Neuronal stem cell (in vitro differentiated cells): ENCODE results near the gene NIN.

ENCODE experiments used
- DNase-seq: peaks from one replicate; pipeline ENCODE4 v3.0.0-alpha.2; 2013; ENCODE audit warnings: low spot score
- H2AFZ ChIP-seq: one replicate; pipeline ENCODE4 v1.6.1; 2013; ENCODE audit warnings: mild to moderate bottlenecking, low read length, inconsistent platforms
- H2AK5ac ChIP-seq: 2 replicates; pipeline ENCODE4 v1.6.1; 2013; ENCODE audit warnings: low read depth, mild to moderate bottlenecking, inconsistent platforms, low read length, moderate library complexity, mixed read lengths
- H2BK120ac ChIP-seq: 2 replicates; pipeline ENCODE4 v1.6.1; 2013; ENCODE audit warnings: low read depth, mild to moderate bottlenecking, inconsistent platforms, low read length, moderate library complexity, mixed read lengths
- H2BK12ac ChIP-seq: one replicate; pipeline ENCODE4 v1.6.1; 2013; ENCODE audit warnings: low read length, inconsistent platforms
- H2BK15ac ChIP-seq: 2 replicates; pipeline ENCODE4 v1.6.1; 2013; ENCODE audit warnings: mild to moderate bottlenecking, low read length, inconsistent platforms, mixed read lengths
- H2BK5ac ChIP-seq: one replicate; pipeline ENCODE4 v1.6.1; 2013; ENCODE audit warnings: inconsistent platforms, mild to moderate bottlenecking, low read length, moderate library complexity
- H3K14ac ChIP-seq: one replicate; pipeline ENCODE4 v1.6.1; 2013; ENCODE audit warnings: low read length, inconsistent platforms
- H3K18ac ChIP-seq: 2 replicates; pipeline ENCODE4 v1.6.1; 2013; ENCODE audit warnings: low read length, inconsistent platforms
- H3K23ac ChIP-seq: 2 replicates; pipeline ENCODE4 v1.6.1; 2013; ENCODE audit warnings: low read depth, mild to moderate bottlenecking, mixed read lengths, low read length, inconsistent platforms; ENCODE audit not compliant: poor library complexity
- H3K27ac ChIP-seq: replicated peaks from 3 replicates; pipeline ENCODE4 v1.5.1; 2013; ENCODE audit warnings: low read length, inconsistent platforms
- H3K27me3 ChIP-seq, 3 experiments: 2 replicates each; pipeline ENCODE4 v1.6.1; 2013; ENCODE audit warnings: low read length in 3 of 3, mild to moderate bottlenecking in 2 of 3, inconsistent platforms in 1 of 3, low read depth in 1 of 3, mixed read lengths in 1 of 3, moderate library complexity in 1 of 3; ENCODE audit not compliant: control insufficient read depth in 3 of 3, insufficient read depth in 3 of 3
- H3K36me3 ChIP-seq, 2 donors: replicated peaks in 1 of 2; 2 replicates each; pipeline ENCODE4 v1.6.1; 2013; ENCODE audit warnings: low read length in 2 of 2; ENCODE audit not compliant: control insufficient read depth in 2 of 2, insufficient read depth in 2 of 2
- H3K4ac ChIP-seq: 2 replicates; pipeline ENCODE4 v1.6.1; 2013; ENCODE audit warnings: inconsistent platforms, mild to moderate bottlenecking, low read length, moderate library complexity
- H3K4me1 ChIP-seq, 2 donors: 1 replicate in 1 of 2; 2 replicates in 1 of 2; pipeline ENCODE4 v1.6.1; 2013; ENCODE audit warnings: low read length in 2 of 2, low read depth in 1 of 2; ENCODE audit not compliant: control insufficient read depth in 2 of 2, insufficient read depth in 1 of 2
- H3K4me2 ChIP-seq: one replicate; pipeline ENCODE4 v1.6.1; 2013; ENCODE audit warnings: mild to moderate bottlenecking, low read length, inconsistent platforms; ENCODE audit not compliant: insufficient read depth, poor library complexity, severe bottlenecking
- H3K4me3 ChIP-seq, 2 donors: 2 replicates each; pipeline ENCODE4 v1.5.1; 2013; ENCODE audit warnings: low read length in 2 of 2, mild to moderate bottlenecking in 2 of 2, inconsistent platforms in 1 of 2, moderate library complexity in 1 of 2
- H3K79me1 ChIP-seq: one replicate; pipeline ENCODE4 v1.6.1; 2013; ENCODE audit warnings: low read depth, mild to moderate bottlenecking, inconsistent platforms, low read length, moderate library complexity
- H3K9ac ChIP-seq: one replicate; pipeline ENCODE4 v1.6.1; 2013; ENCODE audit warnings: mild to moderate bottlenecking, low read depth, low read length, inconsistent platforms; ENCODE audit not compliant: poor library complexity
- H3K9me3 ChIP-seq, 2 donors: replicated peaks in 1 of 2; 2 replicates each; pipeline versions ENCODE3 to v1.6.1; 2013; ENCODE audit warnings: low read length in 2 of 2, mild to moderate bottlenecking in 2 of 2, inconsistent platforms in 1 of 2, low read depth in 1 of 2, mixed read lengths in 1 of 2, moderate library complexity in 1 of 2; ENCODE audit not compliant: control insufficient read depth in 2 of 2, insufficient read depth in 1 of 2
- H4K8ac ChIP-seq: one replicate; pipeline ENCODE4 v1.6.1; 2013; ENCODE audit warnings: low read depth, mild to moderate bottlenecking, inconsistent platforms, low read length, moderate library complexity
- H4K91ac ChIP-seq: one replicate; pipeline ENCODE4 v1.6.1; 2013; ENCODE audit warnings: low read length, low read depth, mild to moderate bottlenecking, inconsistent platforms; ENCODE audit not compliant: poor library complexity
- WGBS, 2 donors: extraction: QIAGEN DNeasy Blood & Tissue Kit; methylation state at CpG; one replicate each; pipeline ENCODE4 v1.1.7; 2013; ENCODE audit warnings: missing lambda C conversion rate in 2 of 2, mixed read lengths in 1 of 2; ENCODE audit not compliant: insufficient read length in 2 of 2, insufficient replicate concordance in 1 of 2; ENCODE audit errors: extremely low coverage in 2 of 2; 5-methylcytosine and 5-hydroxymethylcytosine counted together

The NIN gene

DNA sequence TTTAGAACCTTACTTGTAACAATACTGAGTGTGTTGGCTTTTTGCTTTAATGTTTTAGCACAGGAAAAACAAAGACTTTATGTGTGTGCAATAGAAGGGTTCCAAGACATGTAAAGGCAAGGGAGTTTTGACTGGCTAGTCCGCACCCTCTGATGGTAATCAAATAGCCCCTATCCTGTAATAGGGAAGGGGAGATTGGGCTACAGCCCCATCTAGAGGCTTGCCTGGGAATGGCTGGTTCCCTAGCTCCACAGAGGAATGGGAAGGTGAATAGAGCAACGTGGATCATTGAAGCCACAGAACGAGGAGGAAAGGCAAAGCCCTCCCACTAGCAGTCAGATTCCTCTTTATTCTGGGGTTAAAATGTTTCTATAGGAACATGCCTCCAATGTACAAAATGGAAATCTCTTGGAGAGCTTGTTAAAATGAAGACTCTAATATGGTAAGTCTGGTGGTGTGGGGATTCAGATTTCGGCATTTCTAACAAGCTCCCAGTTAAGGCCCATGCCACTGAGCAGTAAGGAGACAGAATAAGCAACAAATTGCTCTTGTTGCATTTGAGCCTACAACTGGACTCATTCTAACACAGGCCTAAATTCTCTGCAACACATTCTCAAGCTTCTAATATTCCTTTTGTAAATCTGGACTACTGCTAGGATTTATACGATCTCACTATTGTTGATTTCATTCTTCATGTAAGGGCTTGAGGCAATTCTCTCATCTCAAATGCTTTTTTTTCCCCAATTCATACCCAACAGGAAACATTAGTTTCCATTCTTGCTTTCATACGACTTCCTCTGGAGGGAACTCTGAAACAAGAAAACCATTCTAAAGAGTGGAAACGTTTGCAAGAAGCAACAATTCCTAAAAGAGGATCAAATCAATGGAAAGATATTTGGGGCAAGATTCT, 57.1 kb downstream of the NIN start:
- H2BK5ac ChIP-seq = no peak overlapping the region
- H2BK12ac ChIP-seq = no peak overlapping the region
- H4K91ac ChIP-seq = no peak overlapping the region
- peaks cover 30 to 88% of the 10 kb centered on the region in 2 donors for H3K36me3 ChIP-seq
- no peak overlapping the region for H3K4me2 ChIP-seq
- no peak overlapping the region for H3K4me3 ChIP-seq
- H3K27ac ChIP-seq = no peak overlapping the region
- no peak overlapping the region for H2AK5ac ChIP-seq
- no peak overlapping the region for H3K18ac ChIP-seq
- H2BK15ac ChIP-seq = no peak overlapping the region
- no peak overlapping the region for H2AFZ ChIP-seq
- no peak overlapping the region for H3K9ac ChIP-seq
- H3K9me3 ChIP-seq = no peaks in the 10 kb centered on the region
- H3K14ac ChIP-seq = no peak overlapping the region
- DNase-seq = peak; percentile 55
- H4K8ac ChIP-seq = no peak overlapping the region
- no peak overlapping the region for H3K23ac ChIP-seq
- no peaks in the 10 kb centered on the region for H3K79me1 ChIP-seq
- WGBS, 2 donors = no CpG with 5 or more reads among the region's 7 CpGs
- no peaks in the 10 kb centered on the region for H3K27me3 ChIP-seq
- H3K4ac ChIP-seq = no peak overlapping the region
- H2BK120ac ChIP-seq = no peak overlapping the region
- H3K4me1 ChIP-seq = no peaks in the 10 kb centered on the region

DNA sequence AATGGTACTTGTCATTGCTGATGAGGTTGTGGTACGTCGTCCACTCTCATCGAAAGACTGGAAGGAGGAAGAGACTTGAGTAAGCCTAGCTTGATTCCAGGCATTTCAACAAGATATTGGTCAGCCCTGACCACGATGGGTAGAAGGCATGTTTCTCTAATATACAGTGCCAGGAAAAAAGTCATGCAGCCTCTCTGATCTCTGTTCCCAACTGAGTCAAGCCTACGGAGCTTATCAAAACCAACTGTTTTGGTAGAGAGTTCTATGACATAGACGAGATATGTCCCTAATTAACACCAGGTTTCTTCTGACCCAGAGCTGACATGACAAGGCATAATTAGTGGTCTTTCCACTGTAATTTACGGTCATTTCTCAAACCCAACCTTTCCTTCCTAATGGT, 58.5 kb downstream of the NIN start:
- no peak overlapping the region for H2BK12ac ChIP-seq
- no peak overlapping the region for H3K4ac ChIP-seq
- no peak overlapping the region for H3K18ac ChIP-seq
- no peak overlapping the region for H3K4me2 ChIP-seq
- no peak for DNase-seq
- H2BK15ac ChIP-seq = no peak overlapping the region
- no peaks in the 10 kb centered on the region for H3K4me1 ChIP-seq
- no peak overlapping the region for H2AFZ ChIP-seq
- H2AK5ac ChIP-seq = no peak overlapping the region
- peaks cover 33 to 97% of the 10 kb centered on the region in 2 donors for H3K36me3 ChIP-seq
- H3K9ac ChIP-seq = no peak overlapping the region
- H3K14ac ChIP-seq = no peak overlapping the region
- no CpG with 5 or more reads among the region's 7 CpGs for WGBS, 2 donors
- H4K91ac ChIP-seq = no peak overlapping the region
- no peak overlapping the region for H3K27ac ChIP-seq
- H3K27me3 ChIP-seq = no peaks in the 10 kb centered on the region
- no peak overlapping the region for H2BK5ac ChIP-seq
- H4K8ac ChIP-seq = no peak overlapping the region
- no peak overlapping the region for H2BK120ac ChIP-seq
- no peak overlapping the region for H3K4me3 ChIP-seq
- H3K23ac ChIP-seq = no peak overlapping the region
- no peaks in the 10 kb centered on the region for H3K9me3 ChIP-seq
- H3K79me1 ChIP-seq = no peaks in the 10 kb centered on the region

DNA sequence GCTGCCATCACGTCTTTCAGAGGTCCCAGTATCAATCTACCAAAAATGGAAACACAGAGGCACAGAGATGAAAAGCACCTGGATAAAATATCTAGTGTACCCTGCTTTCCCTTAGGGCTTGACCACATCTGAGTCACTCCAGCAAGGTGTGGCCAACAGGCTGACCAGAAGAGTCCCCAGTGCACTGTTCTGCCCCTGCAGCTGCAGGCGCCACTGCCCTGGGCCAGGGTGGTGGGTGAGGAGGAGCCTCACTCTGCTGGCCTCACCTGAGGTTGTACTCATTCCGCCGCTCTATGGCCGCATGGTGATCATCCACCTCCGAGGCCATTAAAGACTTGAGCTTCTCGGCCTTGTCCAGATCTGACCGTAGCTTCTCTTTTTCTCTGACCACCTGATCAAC, 60.4 kb downstream of the NIN start:
- no peak for DNase-seq
- Histone ChIP-seq H4K8ac (no peak overlapping the region), H3K79me1 (no peaks in the 10 kb centered on the region), H2BK15ac (no peak overlapping the region), H3K14ac (no peak overlapping the region), H4K91ac (no peak overlapping the region), H3K4me3 (no peak overlapping the region), H3K18ac (no peak overlapping the region), H3K4ac (no peak overlapping the region), H2BK5ac (no peak overlapping the region), H3K27ac (no peak overlapping the region), H3K4me1 (peaks cover 0 to 2% of the 10 kb centered on the region in 2 donors), H2BK12ac (no peak overlapping the region), H3K4me2 (no peak overlapping the region), H2AK5ac (no peak overlapping the region), H2AFZ (no peak overlapping the region), H3K23ac (no peak overlapping the region), H3K36me3 (peaks cover 32 to 97% of the 10 kb centered on the region in 2 donors), H3K27me3 (no peaks in the 10 kb centered on the region), H3K9me3 (no peaks in the 10 kb centered on the region), H3K9ac (no peak overlapping the region), H2BK120ac (no peak overlapping the region)
- WGBS, 2 donors = no CpG with 5 or more reads among the region's 8 CpGs

DNA sequence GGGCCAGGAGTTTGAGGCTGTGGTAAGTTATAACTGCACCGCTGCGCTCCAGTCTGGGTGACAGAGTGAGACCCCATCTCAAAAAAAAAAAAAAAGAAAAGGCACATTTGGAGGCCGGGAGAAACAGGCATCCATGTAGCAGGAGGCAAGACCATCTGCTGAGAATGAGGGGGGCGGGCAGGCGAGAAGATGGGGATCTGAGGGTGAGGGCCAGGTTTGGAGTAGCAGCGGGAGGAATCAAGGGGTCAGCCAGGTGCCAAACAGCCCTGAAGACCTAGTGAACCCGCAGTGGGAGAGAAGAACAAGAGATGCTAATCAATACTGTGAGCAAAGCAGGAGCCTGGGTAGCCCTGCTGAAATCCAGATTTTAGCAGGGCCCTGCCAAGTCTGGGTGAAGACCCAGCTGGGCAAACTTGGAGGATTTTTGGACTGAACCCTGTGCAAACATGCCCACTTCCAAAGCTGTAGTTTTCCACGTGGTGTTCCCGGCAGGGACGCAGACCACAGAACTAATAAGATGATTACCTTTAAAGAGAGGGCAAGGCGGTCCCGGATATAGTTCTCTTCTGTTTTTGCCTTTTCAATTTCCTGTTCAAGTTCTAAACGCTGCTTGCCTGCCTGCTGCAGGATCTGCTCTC, 61.0 kb downstream of the NIN start:
- Histone ChIP-seq H3K9ac (no peak overlapping the region), H3K14ac (no peak overlapping the region), H3K27ac (no peak overlapping the region), H3K4me2 (no peak overlapping the region), H3K36me3 (peaks cover 32 to 97% of the 10 kb centered on the region in 2 donors), H3K23ac (no peak overlapping the region), H2AFZ (no peak overlapping the region), H2BK5ac (no peak overlapping the region), H2AK5ac (no peak overlapping the region), H2BK15ac (no peak overlapping the region), H3K27me3 (no peaks in the 10 kb centered on the region), H3K9me3 (no peaks in the 10 kb centered on the region), H3K18ac (no peak overlapping the region), H3K4ac (no peak overlapping the region), H3K79me1 (no peaks in the 10 kb centered on the region), H3K4me3 (no peak overlapping the region), H4K8ac (no peak overlapping the region), H2BK120ac (no peak overlapping the region), H4K91ac (no peak overlapping the region), H2BK12ac (no peak overlapping the region), H3K4me1 (peaks cover 0 to 2% of the 10 kb centered on the region in 2 donors)
- WGBS, 2 donors = no CpG with 5 or more reads among the region's 13 CpGs
- DNase-seq = no peak
